Memory B cell (primary cell): ENCODE results near the gene IKZF3.
"Not testable (repeated sequence)": the region's sequence is repeated elsewhere in the genome, so short reads cannot be mapped to it uniquely, and the experiment has no call there.

ENCODE experiments used
- ATAC-seq: fragments of 150-1000 bp; cut with Tn5 transposase; 2 replicates; pipeline ENCODE4 v1.10.0; 2021; ENCODE audit warnings: low read depth, mild to moderate bottlenecking, moderate library complexity
- DNase-seq, 2 donors: peaks; one replicate each; pipeline ENCODE4 v3.0.0; 2022; ENCODE audit warnings: low spot score in 2 of 2
- H3K27ac Mint-ChIP-seq: one replicate; pipeline ENCODE4 v1.8.0; 2022; ENCODE audit warnings: mild to moderate bottlenecking, moderate library complexity, mixed read lengths
- H3K27me3 Mint-ChIP-seq: one replicate; pipeline ENCODE4 v1.8.0; 2022; ENCODE audit warnings: mixed read lengths
- H3K36me3 Mint-ChIP-seq: one replicate; pipeline ENCODE4 v1.8.0; 2022; ENCODE audit warnings: mild to moderate bottlenecking, mixed read lengths
- H3K4me1 Mint-ChIP-seq: one replicate; pipeline ENCODE4 v1.8.0; 2022; ENCODE audit warnings: mixed read lengths
- H3K4me3 Mint-ChIP-seq: one replicate; pipeline ENCODE4 v1.8.0; 2022; ENCODE audit warnings: mild to moderate bottlenecking, moderate library complexity, mixed read lengths
- H3K9me3 Mint-ChIP-seq: one replicate; pipeline ENCODE4 v1.8.0; 2022; ENCODE audit warnings: mixed read lengths

The IKZF3 gene

GRCh38 chr17:39756380-39757079, 107.6 kb downstream of the IKZF3 start:
- Mint-ChIP-seq H3K27me3 (no peaks in the 10 kb centered on the region), H3K36me3 (peaks cover 2% of the 10 kb centered on the region), H3K27ac (peak overlapping the region; percentile 98), H3K4me1 (peaks cover 51% of the 10 kb centered on the region), H3K9me3 (no peaks in the 10 kb centered on the region), H3K4me3 (peak overlapping the region; percentile 79)
- DNase-seq (peak in 1 of 2 donors; percentile 69), ATAC-seq (no peak)

DNA sequence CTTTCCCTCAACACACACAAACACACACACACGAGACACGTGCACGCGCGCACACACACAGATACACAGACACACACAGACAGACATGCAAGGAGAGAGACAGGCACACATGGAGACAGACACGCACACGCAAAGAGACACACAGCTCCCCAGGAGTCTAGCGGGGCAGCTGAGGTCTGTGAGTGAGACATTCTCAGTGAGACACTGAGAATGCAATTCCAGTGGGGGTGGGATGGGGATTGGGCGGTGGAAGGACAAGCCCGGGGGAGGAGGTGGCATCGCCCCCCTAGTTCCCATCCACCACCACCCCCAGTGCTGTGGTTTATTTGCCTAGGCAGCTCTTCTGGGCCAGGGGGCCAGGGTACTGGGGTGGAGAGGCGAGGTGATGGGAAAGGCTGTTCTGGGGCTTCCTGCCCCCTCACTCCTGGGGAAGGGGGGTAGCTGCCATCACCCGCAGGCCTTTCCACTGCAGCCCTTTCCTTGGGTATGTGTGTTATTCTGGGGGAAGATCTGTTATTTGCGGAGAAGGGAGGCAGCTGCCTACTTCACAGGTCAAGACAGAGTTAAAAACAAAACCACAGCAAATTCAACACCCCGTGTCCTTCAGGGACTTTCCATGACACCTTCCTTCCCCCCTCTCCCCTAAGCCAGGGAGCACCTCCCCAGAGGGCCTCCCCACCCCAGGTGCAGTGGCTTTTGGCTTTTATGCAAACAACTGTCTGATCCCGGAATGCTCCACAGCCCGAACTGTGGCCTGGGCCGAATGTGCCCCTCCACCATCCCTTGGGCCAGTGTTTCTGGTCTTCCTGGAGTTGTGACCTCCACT, 108.3 kb downstream of the IKZF3 start:
- Mint-ChIP-seq H3K27ac (peak overlapping the region; percentile 98), H3K4me1 (peaks cover 51% of the 10 kb centered on the region)

GRCh38 chr17:39754958-39755553, 109.1 kb downstream of the IKZF3 start:
- Mint-ChIP-seq H3K9me3 (no peaks in the 10 kb centered on the region), H3K36me3 (peaks cover 2% of the 10 kb centered on the region), H3K4me3 (peak overlapping the region; percentile 79), H3K27ac (peak overlapping the region; percentile 98), H3K4me1 (peaks cover 51% of the 10 kb centered on the region), H3K27me3 (no peaks in the 10 kb centered on the region)
- DNase-seq (peak; percentile 29 to 51), ATAC-seq (no peak)

More for the DNA sequence above, 108.3 kb downstream of the IKZF3 start:
- no peaks in the 10 kb centered on the region for H3K9me3 Mint-ChIP-seq
- DNase-seq, result peak; percentile 64 to 84
- peak overlapping the region; percentile 79 for H3K4me3 Mint-ChIP-seq
- H3K27me3 Mint-ChIP-seq, result no peaks in the 10 kb centered on the region
- H3K36me3 Mint-ChIP-seq, result peaks cover 2% of the 10 kb centered on the region
- ATAC-seq, result peak; percentile 46

DNA sequence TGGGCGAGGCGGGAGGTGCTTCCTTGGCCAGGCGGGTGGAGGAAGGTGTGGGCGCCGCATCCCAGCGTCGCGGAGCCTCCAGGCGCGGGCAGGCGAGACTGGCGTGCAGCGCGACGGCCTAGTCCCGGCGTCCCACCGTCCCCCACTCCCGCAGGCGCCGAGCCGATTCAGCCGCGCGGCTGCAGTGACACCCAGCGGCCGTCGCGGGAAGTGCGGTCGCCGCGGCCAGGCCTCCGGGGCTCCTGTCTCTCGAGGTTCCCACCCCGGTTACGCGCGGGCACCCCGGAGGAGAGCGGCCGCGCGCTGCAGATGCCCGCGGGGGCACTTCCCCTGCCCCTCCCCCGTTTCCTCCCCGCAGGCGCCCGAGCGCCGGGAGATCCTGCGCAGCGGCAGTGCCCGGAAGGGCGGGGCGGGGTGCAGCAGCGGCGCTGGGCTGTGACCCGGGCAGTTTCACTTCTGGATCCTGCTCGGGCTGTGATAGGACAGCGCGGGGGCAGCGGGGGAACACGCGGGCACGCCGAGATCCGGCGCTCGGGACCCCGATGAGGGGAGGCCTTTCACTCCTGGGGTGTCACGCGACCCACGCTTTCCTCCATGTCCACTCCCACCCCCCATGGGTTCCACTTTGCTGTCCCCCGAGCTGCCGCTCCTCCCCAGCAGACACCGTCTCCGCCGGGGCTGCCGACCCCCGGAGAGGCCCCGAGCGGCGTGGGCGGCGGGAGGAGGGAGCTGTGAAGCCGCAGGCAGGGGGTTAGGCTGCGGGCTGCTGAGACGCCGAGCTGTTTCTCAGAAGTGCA, 109.8 kb downstream of the IKZF3 start:
- Mint-ChIP-seq H3K27me3 (no peaks in the 10 kb centered on the region), H3K36me3 (peaks cover 2% of the 10 kb centered on the region), H3K4me1 (peaks cover 46% of the 10 kb centered on the region), H3K9me3 (no peaks in the 10 kb centered on the region), H3K4me3 (peak overlapping the region; percentile 79), H3K27ac (peak overlapping the region; percentile 98)
- ATAC-seq (peak; percentile 72), DNase-seq (peak; percentile 99)

DNA sequence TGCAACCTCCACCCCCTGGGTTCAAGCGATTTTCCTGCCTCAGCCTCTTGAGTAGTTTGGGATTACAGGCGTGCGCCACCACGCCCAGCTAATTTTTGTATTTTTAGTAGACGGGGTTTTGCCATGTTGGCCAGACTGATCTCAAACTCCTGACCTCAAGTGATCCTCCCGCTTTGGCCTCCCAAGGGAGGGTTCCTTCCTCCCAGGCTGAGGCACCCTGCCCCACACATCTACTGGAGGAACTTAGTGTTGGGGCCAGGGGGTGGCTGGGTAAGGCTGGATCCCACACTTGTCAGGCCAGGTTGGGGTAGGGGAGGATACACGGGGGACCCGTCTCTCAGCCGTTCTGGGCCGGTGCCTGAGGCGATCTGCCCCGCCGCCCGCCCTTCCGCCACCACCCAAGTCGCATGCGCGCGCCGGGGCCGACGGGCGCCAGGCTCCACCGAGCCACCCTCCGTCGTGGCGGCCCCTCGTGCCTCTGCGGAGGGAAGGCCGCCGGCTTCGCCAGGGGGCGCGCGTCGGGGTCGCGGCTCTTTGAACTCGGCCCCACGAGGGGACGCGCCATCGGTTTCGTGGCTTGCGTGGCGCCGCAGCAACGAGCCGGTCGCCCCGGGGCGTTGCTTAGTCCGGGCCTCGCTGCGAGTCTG, 110.5 kb downstream of the IKZF3 start:
- Mint-ChIP-seq H3K27me3 (no peaks in the 10 kb centered on the region), H3K4me1 (peaks cover 41% of the 10 kb centered on the region), H3K9me3 (no peaks in the 10 kb centered on the region), H3K36me3 (no peaks in the 10 kb centered on the region), H3K27ac (peak overlapping the region; percentile 98), H3K4me3 (peak overlapping the region; percentile 79)
- DNase-seq, result no peak
- peak; percentile 27 for ATAC-seq

DNA sequence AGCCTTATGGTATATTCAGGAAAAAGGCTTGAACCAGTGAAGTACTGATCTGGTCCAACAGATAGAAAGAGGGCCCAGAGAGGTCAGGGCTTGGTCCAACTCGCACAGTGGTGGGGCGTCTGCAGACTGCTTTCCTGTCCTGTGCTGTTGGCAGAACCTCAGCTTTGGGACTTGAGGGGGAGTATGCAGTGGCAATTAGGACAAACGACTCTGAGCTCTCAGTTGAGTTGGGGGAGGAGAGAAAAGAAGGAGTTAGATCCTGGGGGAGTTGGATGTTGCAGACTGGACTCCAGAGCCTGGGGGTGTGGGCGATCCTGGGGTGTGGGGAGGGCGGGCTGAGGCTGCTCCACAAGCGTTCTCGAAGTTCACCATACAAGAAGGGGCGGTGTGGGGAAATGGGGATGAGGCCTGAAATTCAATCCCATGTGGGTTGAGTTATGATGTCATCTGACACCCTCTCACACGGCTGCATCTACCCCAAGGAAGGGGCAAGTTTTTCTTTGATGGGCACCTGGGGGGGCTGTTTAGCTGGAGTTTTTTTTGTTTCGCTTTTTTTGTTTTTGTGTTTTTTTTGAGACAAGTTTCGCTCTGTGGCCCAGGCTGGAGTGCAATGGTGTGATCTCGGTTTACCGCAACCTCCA, 111.8 kb downstream of the IKZF3 start:
- ATAC-seq (no peak), DNase-seq (no peak)
- Mint-ChIP-seq H3K4me3 (peak overlapping the region; percentile 66), H3K27ac (peak overlapping the region; percentile 66), H3K27me3 (no peaks in the 10 kb centered on the region), H3K9me3 (no peaks in the 10 kb centered on the region), H3K4me1 (peaks cover 28% of the 10 kb centered on the region), H3K36me3 (no peaks in the 10 kb centered on the region)

GRCh38 chr17:39751637-39752036, 112.5 kb downstream of the IKZF3 start:
- no peak overlapping the region for H3K4me3 Mint-ChIP-seq
- H3K9me3 Mint-ChIP-seq, result no peaks in the 10 kb centered on the region
- DNase-seq, result no peak
- ATAC-seq, result no peak
- peaks cover 22% of the 10 kb centered on the region for H3K4me1 Mint-ChIP-seq
- no peak overlapping the region for H3K27ac Mint-ChIP-seq
- H3K27me3 Mint-ChIP-seq, result no peaks in the 10 kb centered on the region
- no peaks in the 10 kb centered on the region for H3K36me3 Mint-ChIP-seq

DNA sequence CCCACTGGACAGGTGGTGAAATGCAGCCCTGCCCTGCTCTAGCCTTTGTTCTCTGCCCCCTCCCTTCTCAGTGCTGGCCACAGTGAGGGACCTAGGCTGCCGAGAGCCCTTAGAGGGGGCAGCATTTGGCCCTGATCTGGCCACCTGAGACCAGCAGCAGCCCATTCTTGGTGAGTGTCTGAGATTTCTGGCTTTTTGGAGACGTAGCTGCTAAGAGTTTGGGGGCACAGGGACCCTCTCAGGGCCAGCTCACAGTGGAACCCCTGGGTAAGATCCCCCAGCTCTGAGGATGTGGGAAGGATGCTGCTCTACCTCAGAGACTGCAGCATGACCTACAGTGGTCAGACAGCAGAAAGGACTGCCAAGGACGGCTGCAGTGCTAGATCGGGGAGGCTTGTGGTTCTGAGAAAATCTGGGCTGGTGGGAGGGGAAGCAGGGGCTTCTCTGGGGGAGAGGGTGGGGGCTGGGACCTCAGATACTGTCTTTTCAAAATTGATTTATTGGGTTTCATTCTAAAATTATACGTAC, 113.0 kb downstream of the IKZF3 start:
- Mint-ChIP-seq H3K27ac (no peak overlapping the region), H3K36me3 (no peaks in the 10 kb centered on the region), H3K27me3 (no peaks in the 10 kb centered on the region), H3K4me3 (no peak overlapping the region), H3K4me1 (peaks cover 17% of the 10 kb centered on the region), H3K9me3 (no peaks in the 10 kb centered on the region)
- DNase-seq (no peak), ATAC-seq (no peak)

GRCh38 chr17:39750131-39751015, 113.7 kb downstream of the IKZF3 start:
- Mint-ChIP-seq H3K27me3 (no peaks in the 10 kb centered on the region), H3K9me3 (no peaks in the 10 kb centered on the region), H3K4me3 (no peak overlapping the region), H3K27ac (no peak overlapping the region), H3K36me3 (no peaks in the 10 kb centered on the region), H3K4me1 (peaks cover 10% of the 10 kb centered on the region)
- DNase-seq (no peak), ATAC-seq (no peak)

DNA sequence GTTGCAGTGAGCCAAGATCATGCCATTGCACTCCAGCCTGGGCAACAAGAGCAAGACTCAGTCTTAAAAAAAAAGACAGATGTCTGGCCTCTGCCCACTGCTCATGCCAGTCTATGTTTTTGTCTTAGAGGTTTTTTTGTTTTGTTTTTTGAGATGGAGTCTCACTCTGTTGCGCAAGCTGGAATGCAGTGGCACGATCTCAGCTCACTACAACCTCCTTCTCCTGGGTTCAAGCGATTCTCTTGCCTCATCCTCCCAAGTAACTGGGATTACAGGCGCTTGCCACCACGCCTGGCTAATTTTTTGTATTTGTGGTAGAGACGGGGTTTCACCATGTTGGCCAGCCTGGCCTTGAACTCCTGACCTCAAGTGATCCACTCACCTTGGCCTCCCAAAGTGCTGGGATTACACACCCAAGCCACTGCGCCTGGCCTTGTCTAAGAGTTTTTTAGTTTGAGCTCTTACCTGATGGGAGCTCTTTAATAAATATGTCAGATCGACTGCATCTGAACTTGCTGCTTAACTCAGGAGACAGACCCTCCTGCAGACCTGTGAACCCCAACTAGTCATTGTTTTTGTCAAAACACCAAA, 115.6 kb downstream of the IKZF3 start:
- ATAC-seq, H3K4me3 Mint-ChIP-seq, H3K27ac Mint-ChIP-seq, H3K36me3 Mint-ChIP-seq, H3K4me1 Mint-ChIP-seq, H3K9me3 Mint-ChIP-seq, DNase-seq, H3K27me3 Mint-ChIP-seq: not testable (repeated sequence)

DNA sequence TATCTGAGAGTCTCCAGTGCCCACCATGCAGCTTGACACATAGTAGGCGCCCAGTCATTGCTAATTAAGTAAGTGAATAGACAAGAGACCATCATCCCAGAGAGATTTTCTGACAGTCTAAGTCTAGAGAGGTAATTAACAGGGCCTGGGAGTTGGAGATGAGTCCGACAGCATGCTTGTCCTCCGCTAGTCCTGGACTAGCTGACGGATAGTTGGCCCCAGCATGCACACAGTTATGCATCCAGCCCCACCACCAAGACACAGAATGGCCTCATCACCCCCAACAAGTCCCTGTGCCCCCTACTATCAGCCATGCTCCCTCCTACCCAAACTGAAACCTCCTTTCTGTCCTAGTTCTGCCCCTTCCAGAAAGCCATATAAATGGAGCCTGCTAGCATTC, 116.4 kb downstream of the IKZF3 start:
- H3K36me3 Mint-ChIP-seq, result no peaks in the 10 kb centered on the region
- peaks cover 3% of the 10 kb centered on the region for H3K4me1 Mint-ChIP-seq
- ATAC-seq, result no peak
- H3K27ac Mint-ChIP-seq, result no peak overlapping the region
- H3K4me3 Mint-ChIP-seq, result no peak overlapping the region
- DNase-seq, result no peak
- H3K9me3 Mint-ChIP-seq, result no peaks in the 10 kb centered on the region
- peaks cover 5% of the 10 kb centered on the region for H3K27me3 Mint-ChIP-seq

- H3K27me3 Mint-ChIP-seq, result peaks cover 8% of the 10 kb centered on the region
- no peak overlapping the region for H3K4me3 Mint-ChIP-seq
- no peak for DNase-seq
- no peak overlapping the region for H3K27ac Mint-ChIP-seq
- H3K36me3 Mint-ChIP-seq, result no peaks in the 10 kb centered on the region
- no peak for ATAC-seq
- no peaks in the 10 kb centered on the region for H3K4me1 Mint-ChIP-seq
- no peaks in the 10 kb centered on the region for H3K9me3 Mint-ChIP-seq
These were observed 118.0 kb downstream of the IKZF3 start for GRCh38 chr17:39746145-39746461.
